K562 (cell line): ENCODE data around the gene WWOX. TPM values are rescaled to one million over a fixed set of nuclear protein-coding genes. Genes with fewer than 3 reads are reported as not detected.

ENCODE experiments used
- ATAC-seq: fragments of 200-7000 bp; cut with Tn5 transposase; 3 replicates; pipeline ENCODE4 v1.9.1; 2020; ENCODE audit warnings: moderate library complexity
- BruUV-seq: library from RNA; stranded (reverse); fragments of 400-500 nt; replicated peaks from 2 replicates; lab custom pipeline; 2021; lab: Mats Ljungman, UMichigan
- CTCF ChIA-PET: fragments of 300-600 bp; formaldehyde crosslinking; extraction: SDS; loops from one replicate; lab custom pipeline; 2021; ENCODE audit warnings: low intra/inter-chr PET ratio; lab: Yijun Ruan, JAX
- POLR2A ChIA-PET: fragments of 300-600, 350-650 bp; sonication (Branson Sonifier 250); formaldehyde crosslinking; extraction: SDS; loops from one replicate; lab custom pipeline; 2021; ENCODE audit warnings: antibody characterized with exemption, inconsistent platforms; lab: Yijun Ruan, JAX
- DNase-seq, 4 experiments: peaks; one replicate each; pipeline versions ENCODE4 v3.0.0 to v3.0.0-alpha.2; 2011 to 2018; ENCODE audit warnings: low spot score in 3 of 4, mixed read lengths in 3 of 4; ENCODE audit errors: extremely low read depth in 1 of 4
- FAIRE-seq: peaks from 2 replicates; lab custom pipeline; 2011; peaks lifted over from hg19 to GRCh38; lab: Jason Lieb, UNC
- H2AFZ ChIP-seq: 2 replicates; pipeline ENCODE4 v1.6.0; 2011; ENCODE audit warnings: low read depth, low read length, control low read depth, inconsistent platforms
- H3K27ac ChIP-seq: fragments of 200-600 bp; 3 replicates; pipeline ENCODE4 v1.8.0; 2011; ENCODE audit warnings: low read depth, mild to moderate bottlenecking, control low read depth, inconsistent platforms, low read length, moderate library complexity, mixed read lengths; ENCODE audit errors: extremely low read depth
- H3K27me3 ChIP-seq, 2 experiments: fragments of 300-600 bp in 1 of 2; 2 replicates in 1 of 2; 3 replicates in 1 of 2; pipeline versions ENCODE4 v1.6.0 to v1.8.0; 2011; ENCODE audit warnings: inconsistent platforms in 2 of 2, low read length in 2 of 2, mild to moderate bottlenecking in 1 of 2, mixed read lengths in 1 of 2, moderate library complexity in 1 of 2; ENCODE audit not compliant: control insufficient read depth in 2 of 2, insufficient read depth in 2 of 2
- H3K36me3 ChIP-seq: fragments of 300-600 bp; 3 replicates; pipeline ENCODE4 v1.8.0; 2011; ENCODE audit warnings: mild to moderate bottlenecking, low read length, inconsistent platforms; ENCODE audit not compliant: control insufficient read depth, insufficient read depth
- H3K4me1 ChIP-seq, 2 experiments: fragments of 200-600 bp in 1 of 2; replicated peaks in 1 of 2; 2 replicates in 1 of 2; 3 replicates in 1 of 2; pipeline versions ENCODE4 v1.5.1 to v1.8.0; 2011; ENCODE audit warnings: inconsistent platforms in 2 of 2, low read length in 2 of 2, mild to moderate bottlenecking in 1 of 2, mixed read lengths in 1 of 2, moderate library complexity in 1 of 2; ENCODE audit not compliant: control insufficient read depth in 2 of 2, insufficient read depth in 2 of 2
- H3K4me2 ChIP-seq: 2 replicates; pipeline ENCODE4 v1.6.1; 2011; ENCODE audit warnings: low read length, control low read depth, inconsistent platforms, mixed read lengths; ENCODE audit not compliant: insufficient read depth
- H3K4me3 ChIP-seq: fragments of 200-600 bp; sonication (generic), shearing (Covaris generic); 2 replicates; pipeline ENCODE4 v1.5.1; 2016; ENCODE audit warnings: control low read depth, inconsistent platforms
- H3K79me2 ChIP-seq: fragments of 200-600 bp; 3 replicates; pipeline ENCODE4 v1.8.0; 2011; ENCODE audit warnings: low read length, inconsistent platforms; ENCODE audit not compliant: control insufficient read depth, insufficient read depth
- H3K9ac ChIP-seq, 2 experiments: 2 replicates each; pipeline versions ENCODE4 v1.6.0 to v1.6.1; 2011; ENCODE audit warnings: low read depth in 2 of 2, low read length in 2 of 2, control low read depth in 1 of 2, inconsistent platforms in 1 of 2, mild to moderate bottlenecking in 1 of 2, mixed read lengths in 1 of 2; ENCODE audit not compliant: insufficient read depth in 1 of 2
- H3K9me1 ChIP-seq: one replicate; pipeline ENCODE4 v1.6.0; 2011; ENCODE audit warnings: inconsistent platforms, mild to moderate bottlenecking, low read length, moderate library complexity; ENCODE audit not compliant: control insufficient read depth, insufficient read depth
- H3K9me3 ChIP-seq: replicated peaks from 2 replicates; pipeline ENCODE4 v1.5.1; 2011; ENCODE audit warnings: low read depth, low read length, inconsistent platforms; ENCODE audit not compliant: control insufficient read depth, insufficient read depth
- H4K20me1 ChIP-seq: replicated peaks from 2 replicates; pipeline ENCODE4 v1.6.1; 2011; ENCODE audit warnings: low read length, inconsistent platforms, mixed read lengths; ENCODE audit not compliant: control insufficient read depth, insufficient read depth
- CEBPB ChIP-seq: fragments of 450-650 bp; IDR thresholded peaks from 2 replicates; pipeline ENCODE4 v1.6.1; 2016; ENCODE audit warnings: missing genetic modification characterization, missing compliant biosample characterization
- CXXC5 ChIP-seq: fragments of 250-450 bp; sonication (Bioruptor Pico); IDR thresholded peaks from 2 replicates; pipeline ENCODE4 v1.8.0; 2022; ENCODE audit warnings: inconsistent platforms, mild to moderate bottlenecking, moderate library complexity
- IRF2 ChIP-seq: sonication (generic); formaldehyde crosslinking; IDR thresholded peaks from 2 replicates; pipeline ENCODE4 v1.8.1; 2022; ENCODE audit warnings: mild to moderate bottlenecking, missing genetic modification reagents
- NCOA1 ChIP-seq: fragments of 450-650 bp; IDR thresholded peaks from 2 replicates; pipeline ENCODE4 v1.6.1; 2016; ENCODE audit warnings: low read depth
- NFATC3 ChIP-seq: fragments of 450-650 bp; IDR thresholded peaks from 2 replicates; pipeline ENCODE4 v1.6.1; 2017; ENCODE audit warnings: mild to moderate bottlenecking
- NFIC ChIP-seq: fragments of 450-650 bp; IDR thresholded peaks from 2 replicates; pipeline ENCODE4 v1.6.1; 2017; ENCODE audit warnings: mild to moderate bottlenecking, inconsistent platforms
- NRF1 ChIP-seq, 2 experiments: fragments of 450-650 bp; IDR thresholded peaks in 1 of 2; conservative IDR thresholded peaks in 1 of 2; 2 replicates each; pipeline ENCODE4 v1.6.1; 2014; ENCODE audit warnings: mild to moderate bottlenecking in 2 of 2
- PURB ChIP-seq: sonication (generic); formaldehyde crosslinking; IDR thresholded peaks from 2 replicates; pipeline ENCODE4 v1.9.0; 2021; ENCODE audit warnings: low read depth, mild to moderate bottlenecking, missing genetic modification reagents
- STAT5B ChIP-seq: fragments of 250-450 bp; sonication (Bioruptor Pico); IDR thresholded peaks from 2 replicates; pipeline ENCODE4 v1.8.0; 2021; ENCODE audit warnings: mild to moderate bottlenecking, inconsistent platforms
- TCF7 ChIP-seq: sonication (generic); IDR thresholded peaks from 2 replicates; pipeline ENCODE4 v1.6.1; 2016; ENCODE audit warnings: antibody characterized with exemption, borderline replicate concordance
- WHSC1 ChIP-seq: IDR thresholded peaks from one replicate; pipeline ENCODE4 v1.6.1; 2012; ENCODE audit warnings: low read length, control low read depth, inconsistent platforms
- ZFP36 ChIP-seq: fragments of 150-350 bp; IDR thresholded peaks from 2 replicates; pipeline ENCODE4 v1.6.1; 2018; ENCODE audit warnings: low read length, low read depth; ENCODE audit not compliant: partially characterized antibody
- ZMIZ1 ChIP-seq, 2 experiments: fragments of 150-350 bp in 1 of 2; IDR thresholded peaks; 2 replicates each; pipeline ENCODE4 v1.6.1; 2012 to 2016; ENCODE audit warnings: low read depth in 2 of 2, low read length in 2 of 2, mild to moderate bottlenecking in 1 of 2, moderate library complexity in 1 of 2
- ZNF239 ChIP-seq: fragments of 250-450 bp; sonication (Bioruptor Pico); IDR thresholded peaks from 2 replicates; pipeline ENCODE4 v1.4.0; 2020; ENCODE audit warnings: mild to moderate bottlenecking
- ZNF780A ChIP-seq: fragments of 250-450 bp; sonication (Bioruptor Pico); IDR thresholded peaks from 2 replicates; pipeline ENCODE4 v1.5.0; 2021; ENCODE audit warnings: mild to moderate bottlenecking
- WGBS: fragments of 100-300 bp; shearing (Covaris generic); methylation state at CpG from one replicate; pipeline ENCODE4 v1.1.6; 2016; ENCODE audit warnings: low coverage, mixed read lengths; ENCODE audit not compliant: insufficient coverage; ENCODE audit errors: missing lambda C conversion rate; 5-methylcytosine and 5-hydroxymethylcytosine counted together
- in situ Hi-C: fragments of 300-500 bp; cut with MboI; formaldehyde crosslinking; loops from 4 replicates; pipeline ENCODE4 v1.15.0; 2018; ENCODE audit warnings: inconsistent platforms, mixed read lengths
- intact Hi-C: fragments of 100-400 bp; cut with micrococcal nuclease; formaldehyde crosslinking; loops from 2 replicates; pipeline ENCODE4 v1.14.2; 2022
- polyA plus RNA-seq, 8 experiments: library from polyadenylated mRNA; depleted of rRNA in 4 of 8; stranded (reverse) in 5 of 8; unstranded in 3 of 8; fragments of >200 nt; fragmentation: Nextera tagmentation in 2 of 8; fragmentation: Illumina TruSeq in 1 of 8; extraction: Ambion mirVana in 2 of 8; extraction: Trizol in 1 of 8; gene quantifications; 2 replicates each; pipeline versions ENCODE4 v1.2.1 to v1.2.3, GENCODE V29; 2011 to 2014; ENCODE audit warnings: inconsistent platforms in 1 of 8, missing spikeins in 1 of 8
- total RNA-seq, 7 experiments: library from RNA; depleted of rRNA in 6 of 7; stranded (reverse); fragments of >200 nt in 6 of 7; fragmentation: Illumina TruSeq in 2 of 7; extraction: Trizol in 2 of 7; gene quantifications; 2 replicates each; pipeline versions ENCODE4 v1.2.1 to v1.2.3, GENCODE V29; 2011 to 2021; ENCODE audit warnings: low replicate concordance in 1 of 7
- TF ChIP-seq, protein P1 (sequence below): sonication (generic); formaldehyde crosslinking; IDR thresholded peaks from 2 replicates; pipeline ENCODE4 v1.4.0; 2020; ENCODE audit warnings: mild to moderate bottlenecking, missing genetic modification reagents

Gene WWOX
- total and polyA plus RNA-seq, 9 of the 15 experiments (the other 6 are each of a cell fraction or from before 2014, with no cell fraction given): 1.6 to 22.7 (median 8.1) TPM

DNA sequence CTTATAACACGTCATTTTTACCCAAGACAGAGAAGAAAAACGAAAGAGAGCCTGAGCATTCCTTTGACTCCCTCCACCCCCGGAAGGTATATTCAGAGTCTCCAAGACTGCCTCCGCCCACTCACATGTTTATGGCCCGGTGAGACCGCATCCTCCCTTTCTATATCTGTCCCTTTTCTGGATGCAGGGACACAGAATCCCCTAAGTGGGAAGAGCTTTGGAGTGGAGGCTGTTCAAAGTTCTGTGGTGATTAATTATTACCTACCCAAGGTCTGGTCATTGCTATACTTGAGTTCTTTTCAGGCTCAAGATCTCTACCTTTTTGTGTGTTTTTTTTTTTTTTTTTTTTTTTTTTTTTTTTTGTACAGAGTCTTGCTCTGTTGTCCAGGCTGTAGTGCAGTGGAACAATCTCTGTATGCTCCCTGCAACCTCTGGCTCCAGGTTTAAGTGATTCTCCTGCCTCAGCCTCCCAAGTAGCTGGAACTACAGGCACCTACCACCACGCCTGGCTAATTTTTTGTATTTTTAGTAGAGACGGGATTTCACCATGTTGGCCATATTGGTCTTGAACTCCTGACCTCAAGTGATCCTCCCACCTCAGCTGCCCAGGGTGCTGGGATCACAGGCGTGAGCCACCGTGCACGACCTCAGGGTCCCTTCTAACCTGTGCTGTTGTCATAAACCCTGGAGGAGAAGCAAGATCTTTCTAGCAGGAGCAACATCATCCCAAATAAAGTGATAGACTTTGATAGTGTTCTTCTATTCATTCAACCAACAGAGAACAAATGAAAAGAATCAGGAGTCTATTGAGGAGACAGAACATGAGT lies 407.1 kb downstream of the WWOX start:
- CTCF ChIA-PET: no interaction called here
- 7% methylated on average over 11 of the region's 11 CpGs for WGBS
- H3K4me3 ChIP-seq: no peak overlapping the region
- FAIRE-seq: no peak
- H3K27ac ChIP-seq: no peak overlapping the region
- H3K79me2 ChIP-seq: no peaks in the 10 kb centered on the region
- no peaks in the 10 kb centered on the region for H4K20me1 ChIP-seq
- TF ChIP-seq, protein P1, sequence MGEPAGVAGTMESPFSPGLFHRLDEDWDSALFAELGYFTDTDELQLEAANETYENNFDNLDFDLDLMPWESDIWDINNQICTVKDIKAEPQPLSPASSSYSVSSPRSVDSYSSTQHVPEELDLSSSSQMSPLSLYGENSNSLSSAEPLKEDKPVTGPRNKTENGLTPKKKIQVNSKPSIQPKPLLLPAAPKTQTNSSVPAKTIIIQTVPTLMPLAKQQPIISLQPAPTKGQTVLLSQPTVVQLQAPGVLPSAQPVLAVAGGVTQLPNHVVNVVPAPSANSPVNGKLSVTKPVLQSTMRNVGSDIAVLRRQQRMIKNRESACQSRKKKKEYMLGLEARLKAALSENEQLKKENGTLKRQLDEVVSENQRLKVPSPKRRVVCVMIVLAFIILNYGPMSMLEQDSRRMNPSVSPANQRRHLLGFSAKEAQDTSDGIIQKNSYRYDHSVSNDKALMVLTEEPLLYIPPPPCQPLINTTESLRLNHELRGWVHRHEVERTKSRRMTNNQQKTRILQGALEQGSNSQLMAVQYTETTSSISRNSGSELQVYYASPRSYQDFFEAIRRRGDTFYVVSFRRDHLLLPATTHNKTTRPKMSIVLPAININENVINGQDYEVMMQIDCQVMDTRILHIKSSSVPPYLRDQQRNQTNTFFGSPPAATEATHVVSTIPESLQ (CRISPR knock-in tag): no peak
- TF ChIP-seq TCF7 (no peak), STAT5B (no peak), ZMIZ1 (IDR thresholded peaks at IDR 0.05; ENCODE audit: low read depth in 2 of 2, low read length in 2 of 2) (no peak), ZNF239 (CRISPR knock-in tag) (no peak), NRF1 (conservative IDR thresholded peaks at IDR 0.05 in 1 of 2, IDR thresholded peaks at IDR 0.05 in 1 of 2) (no peak), WHSC1 (no peak), PURB (CRISPR knock-in tag) (no peak), NCOA1 (no peak), CXXC5 (CRISPR knock-in tag) (no peak), CEBPB (tag) (no peak), NFIC (no peak), NFATC3 (no peak), IRF2 (CRISPR knock-in tag) (no peak), ZNF780A (CRISPR knock-in tag) (no peak), ZFP36 (no peak)
- TF ChIP-seq, all 486 proteins: peak for 0
- no TSS peak for BruUV-seq
- peaks cover 27 to 52% of the 10 kb centered on the region in 2 experiments for H3K27me3 ChIP-seq
- POLR2A ChIA-PET: interaction anchor here (0.6 to 0.7 kb wide), 3 partner anchors 8 to 367 kb away, joined by 3 read pairs; no protein-coding TSS in a partner anchor
- no peaks in the 10 kb centered on the region for H3K36me3 ChIP-seq
- DNase-seq (no peak), ATAC-seq (no peak)
- no peak overlapping the region for H2AFZ ChIP-seq
- intact Hi-C loops: no loop called here
- H3K9me1 ChIP-seq: no peaks in the 10 kb centered on the region
- no peak overlapping the region for H3K9ac ChIP-seq
- H3K4me2 ChIP-seq: no peak overlapping the region
- in situ Hi-C loops: no loop called here
- H3K9me3 ChIP-seq: no peaks in the 10 kb centered on the region
- no peaks in the 10 kb centered on the region for H3K4me1 ChIP-seq
